ENCODE measurements around the gene ARHGEF10L.

The ARHGEF10L gene

DNA sequence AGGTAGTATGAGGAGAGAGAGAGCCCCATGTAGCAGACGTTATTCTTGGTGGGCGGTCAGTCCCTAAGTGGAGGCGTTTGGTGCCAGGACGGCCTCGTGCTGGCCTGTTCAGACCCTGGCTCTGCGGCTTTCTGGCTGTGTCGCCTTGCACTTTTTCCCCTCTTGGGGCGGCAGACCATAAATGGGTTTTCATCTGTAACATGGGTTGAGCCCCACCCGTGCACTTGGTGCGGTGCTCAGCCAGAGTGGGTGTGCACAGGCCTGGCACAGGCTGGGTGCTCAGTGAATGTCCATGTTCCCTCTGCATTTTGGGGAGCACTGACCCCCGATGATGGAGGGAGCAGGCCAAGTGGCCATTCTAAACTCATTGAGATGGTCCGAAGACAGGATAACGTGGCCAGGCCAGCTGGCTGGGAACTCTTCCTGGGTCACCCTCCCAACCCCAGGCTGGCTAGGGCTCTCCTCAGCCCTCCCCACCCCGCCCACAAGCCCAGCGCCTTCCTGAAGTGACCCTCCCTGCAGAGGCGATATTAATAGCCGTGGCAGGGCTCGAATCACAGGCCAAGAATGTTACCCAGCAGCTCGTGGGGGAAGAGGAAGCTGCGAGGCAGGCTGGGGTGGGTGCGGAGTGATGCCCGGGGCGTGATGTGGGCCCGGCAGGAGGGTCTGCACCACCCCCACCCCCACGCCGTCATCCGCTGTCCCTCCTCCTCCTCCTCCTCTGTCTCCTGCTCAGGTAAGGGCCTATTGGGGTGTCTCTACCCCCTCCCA is 78.5 kb downstream of the ARHGEF10L start:
- no peaks in the 10 kb centered on the region for H3K27me3 ChIP-seq (ENCODE audit: control insufficient read depth, low read length)
- no peaks in the 10 kb centered on the region for H3K9me3 ChIP-seq (ENCODE audit: control insufficient read depth, insufficient read depth, low read length)
- H3K4me3 ChIP-seq (ENCODE audit: low read length) = no peak overlapping the region
- no peaks in the 10 kb centered on the region for H3K4me1 ChIP-seq (ENCODE audit: control insufficient read depth, low read length)
- no peaks in the 10 kb centered on the region for H3K79me2 ChIP-seq (ENCODE audit: control insufficient read depth, low read length)
- no peak overlapping the region for H3K4me2 ChIP-seq (ENCODE audit: low read length)
- H3K27ac ChIP-seq (ENCODE audit: low read depth, low read length) = no peak overlapping the region
- no peaks in the 10 kb centered on the region for H3F3A ChIP-seq (ENCODE audit: control insufficient read depth, insufficient read depth)
- TF ChIP-seq EZH2phosphoT487 (IDR thresholded peaks at IDR 0.05; ENCODE audit: borderline replicate concordance, low read length) = no peak
- TF ChIP-seq, protein P1, sequence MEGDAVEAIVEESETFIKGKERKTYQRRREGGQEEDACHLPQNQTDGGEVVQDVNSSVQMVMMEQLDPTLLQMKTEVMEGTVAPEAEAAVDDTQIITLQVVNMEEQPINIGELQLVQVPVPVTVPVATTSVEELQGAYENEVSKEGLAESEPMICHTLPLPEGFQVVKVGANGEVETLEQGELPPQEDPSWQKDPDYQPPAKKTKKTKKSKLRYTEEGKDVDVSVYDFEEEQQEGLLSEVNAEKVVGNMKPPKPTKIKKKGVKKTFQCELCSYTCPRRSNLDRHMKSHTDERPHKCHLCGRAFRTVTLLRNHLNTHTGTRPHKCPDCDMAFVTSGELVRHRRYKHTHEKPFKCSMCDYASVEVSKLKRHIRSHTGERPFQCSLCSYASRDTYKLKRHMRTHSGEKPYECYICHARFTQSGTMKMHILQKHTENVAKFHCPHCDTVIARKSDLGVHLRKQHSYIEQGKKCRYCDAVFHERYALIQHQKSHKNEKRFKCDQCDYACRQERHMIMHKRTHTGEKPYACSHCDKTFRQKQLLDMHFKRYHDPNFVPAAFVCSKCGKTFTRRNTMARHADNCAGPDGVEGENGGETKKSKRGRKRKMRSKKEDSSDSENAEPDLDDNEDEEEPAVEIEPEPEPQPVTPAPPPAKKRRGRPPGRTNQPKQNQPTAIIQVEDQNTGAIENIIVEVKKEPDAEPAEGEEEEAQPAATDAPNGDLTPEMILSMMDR (IDR thresholded peaks at IDR 0.05; ENCODE audit: low read depth, low read length, poor library complexity, severe bottlenecking) = no peak
- H3K9me2 ChIP-seq (replicated peaks; ENCODE audit: control insufficient read depth, low read length) = no peaks in the 10 kb centered on the region
- H4K20me1 ChIP-seq (ENCODE audit: control insufficient read depth, insufficient read depth, low read depth, low read length) = no peaks in the 10 kb centered on the region
- H3K36me3 ChIP-seq (ENCODE audit: control insufficient read depth, low read length) = no peaks in the 10 kb centered on the region

DNA sequence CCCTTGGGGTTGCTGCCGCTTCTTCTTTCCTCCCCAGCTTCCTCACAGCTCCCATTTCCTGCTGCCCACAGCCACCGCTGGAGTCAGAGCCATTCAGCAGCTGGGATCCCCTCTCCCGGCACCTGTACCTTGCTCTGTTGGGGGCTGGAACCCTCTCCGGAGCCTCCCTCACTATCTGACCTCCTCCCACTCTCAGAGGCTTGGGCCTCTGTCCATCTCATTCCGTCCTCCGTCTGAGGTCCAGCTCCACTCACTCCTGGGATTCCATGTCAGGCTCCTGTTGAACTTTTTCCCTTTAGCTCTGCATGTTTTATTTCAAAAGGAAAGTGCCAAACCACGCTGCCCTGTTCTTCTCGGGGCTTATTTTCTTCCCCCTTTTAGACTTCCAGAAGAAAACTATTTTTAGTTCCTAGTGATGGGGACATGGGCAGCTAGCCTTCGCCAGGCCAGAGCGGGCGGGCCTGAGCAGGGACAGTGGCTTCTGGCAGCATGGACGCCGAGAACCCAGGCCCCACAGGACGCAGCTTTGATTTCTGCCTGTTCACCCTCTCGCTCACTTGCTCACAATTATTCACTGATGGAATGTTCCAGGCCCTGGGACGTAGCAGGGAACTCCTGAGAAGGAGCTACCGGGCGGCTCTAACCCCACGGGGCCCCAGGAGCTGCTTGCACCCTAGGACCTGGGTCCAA is 79.2 kb downstream of the ARHGEF10L start:
- H3K9me3 ChIP-seq (ENCODE audit: control insufficient read depth, insufficient read depth, low read length) = no peaks in the 10 kb centered on the region
- H3K79me2 ChIP-seq (ENCODE audit: control insufficient read depth, low read length) = no peaks in the 10 kb centered on the region
- H3F3A ChIP-seq (ENCODE audit: control insufficient read depth, insufficient read depth) = no peaks in the 10 kb centered on the region
- TF ChIP-seq, protein P1 (IDR thresholded peaks at IDR 0.05; ENCODE audit: low read depth, low read length, poor library complexity, severe bottlenecking) = no peak
- TF ChIP-seq EZH2phosphoT487 (IDR thresholded peaks at IDR 0.05; ENCODE audit: borderline replicate concordance, low read length) = no peak
- H4K20me1 ChIP-seq (ENCODE audit: control insufficient read depth, insufficient read depth, low read depth, low read length) = no peaks in the 10 kb centered on the region
- no peaks in the 10 kb centered on the region for H3K9me2 ChIP-seq (replicated peaks; ENCODE audit: control insufficient read depth, low read length)
- no peak overlapping the region for H3K4me2 ChIP-seq (ENCODE audit: low read length)
- no peaks in the 10 kb centered on the region for H3K27me3 ChIP-seq (ENCODE audit: control insufficient read depth, low read length)
- H3K27ac ChIP-seq (ENCODE audit: low read depth, low read length) = no peak overlapping the region
- H3K4me3 ChIP-seq (ENCODE audit: low read length) = no peak overlapping the region
- no peaks in the 10 kb centered on the region for H3K36me3 ChIP-seq (ENCODE audit: control insufficient read depth, low read length)
- H3K4me1 ChIP-seq (ENCODE audit: control insufficient read depth, low read length) = no peaks in the 10 kb centered on the region

DNA sequence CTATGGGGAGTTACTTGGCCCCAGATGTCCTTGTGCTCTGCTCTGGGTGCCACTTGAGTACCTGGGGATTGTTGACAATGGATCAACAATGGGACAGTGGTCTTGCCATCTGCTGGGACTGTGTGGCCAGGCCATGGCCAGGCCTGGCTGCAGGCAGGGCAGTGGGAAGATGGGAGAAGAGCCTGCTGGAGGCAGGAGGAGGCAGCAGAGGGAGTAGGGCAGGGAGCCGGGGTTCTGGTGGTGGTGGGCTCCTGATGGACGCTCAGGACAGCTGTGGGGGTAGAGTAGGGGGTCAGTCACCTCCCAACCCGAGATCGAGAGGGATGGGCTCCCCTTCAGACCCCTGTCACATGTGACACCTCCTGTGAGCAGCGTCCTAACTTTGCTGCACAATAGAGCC is 81.0 kb downstream of the ARHGEF10L start:
- H3K4me1 ChIP-seq (ENCODE audit: control insufficient read depth, low read length) = no peaks in the 10 kb centered on the region
- no peaks in the 10 kb centered on the region for H3F3A ChIP-seq (ENCODE audit: control insufficient read depth, insufficient read depth)
- H3K27me3 ChIP-seq (ENCODE audit: control insufficient read depth, low read length) = no peaks in the 10 kb centered on the region
- H3K27ac ChIP-seq (ENCODE audit: low read depth, low read length) = no peak overlapping the region
- no peak overlapping the region for H3K4me3 ChIP-seq (ENCODE audit: low read length)
- H3K79me2 ChIP-seq (ENCODE audit: control insufficient read depth, low read length) = no peaks in the 10 kb centered on the region
- TF ChIP-seq EZH2phosphoT487 (IDR thresholded peaks at IDR 0.05; ENCODE audit: borderline replicate concordance, low read length) = no peak
- TF ChIP-seq, protein P1 (IDR thresholded peaks at IDR 0.05; ENCODE audit: low read depth, low read length, poor library complexity, severe bottlenecking) = no peak
- H3K4me2 ChIP-seq (ENCODE audit: low read length) = no peak overlapping the region
- no peaks in the 10 kb centered on the region for H3K36me3 ChIP-seq (ENCODE audit: control insufficient read depth, low read length)
- H3K9me2 ChIP-seq (replicated peaks; ENCODE audit: control insufficient read depth, low read length) = no peaks in the 10 kb centered on the region
- H4K20me1 ChIP-seq (ENCODE audit: control insufficient read depth, insufficient read depth, low read depth, low read length) = no peaks in the 10 kb centered on the region
- no peaks in the 10 kb centered on the region for H3K9me3 ChIP-seq (ENCODE audit: control insufficient read depth, insufficient read depth, low read length)

All from DOHH2 (cell line).